ENCODE results near the gene FOXD4.
"Not testable (repeated sequence)": the region's sequence is repeated elsewhere in the genome, so short reads cannot be mapped to it uniquely, and the experiment has no call there.

Gene FOXD4

GRCh38 chr9:94323-94722 is 23.9 kb downstream of the FOXD4 start:
- not testable (repeated sequence) for DNase-seq

- not testable (repeated sequence) for DNase-seq
These were observed 24.3 kb downstream of the FOXD4 start for GRCh38 chr9:93909-94308.

- DNase-seq = not testable (repeated sequence)
These were observed 27.4 kb downstream of the FOXD4 start for GRCh38 chr9:90851-91250.

- DNase-seq = not testable (repeated sequence)
These were observed 29.7 kb downstream of the FOXD4 start for GRCh38 chr9:88396-89037.

- DNase-seq = not testable (repeated sequence)
These were observed 30.4 kb downstream of the FOXD4 start for GRCh38 chr9:87860-88259.

GRCh38 chr9:87105-87504 is 31.1 kb downstream of the FOXD4 start:
- not testable (repeated sequence) for DNase-seq

GRCh38 chr9:86697-87096 is 31.5 kb downstream of the FOXD4 start:
- not testable (repeated sequence) for DNase-seq

GRCh38 chr9:82932-83689 is 35.1 kb downstream of the FOXD4 start:
- DNase-seq = not testable (repeated sequence)

- not testable (repeated sequence) for DNase-seq
These were observed 39.9 kb downstream of the FOXD4 start for GRCh38 chr9:78333-78732.

GRCh38 chr9:76389-76788 is 41.8 kb downstream of the FOXD4 start:
- DNase-seq = not testable (repeated sequence)

GRCh38 chr9:73900-74525 is 44.2 kb downstream of the FOXD4 start:
- DNase-seq = not testable (repeated sequence)

GRCh38 chr9:73076-73899 is 44.9 kb downstream of the FOXD4 start:
- peak in 1 of 56 donors; percentile 0 for DNase-seq

All from nucleus accumbens (tissue), 56 donors.